Stimulated activated CD4-positive, alpha-beta T cell treated with anti-CD3 and anti-CD28 coated beads, Interleukin-4, amount 100 ng/mL, for 48 hours (primary cell): ENCODE data around the gene FHIT.

Source experiments
- DNase-seq, 2 donors: peaks; one replicate each; pipeline ENCODE4 v3.0.0-alpha.2; 2020; ENCODE audit warnings: low read depth in 2 of 2

The FHIT gene

GRCh38 chr3:59733041-59733809 lies 1518.0 kb downstream of the FHIT start:
- no peak for DNase-seq

DNA sequence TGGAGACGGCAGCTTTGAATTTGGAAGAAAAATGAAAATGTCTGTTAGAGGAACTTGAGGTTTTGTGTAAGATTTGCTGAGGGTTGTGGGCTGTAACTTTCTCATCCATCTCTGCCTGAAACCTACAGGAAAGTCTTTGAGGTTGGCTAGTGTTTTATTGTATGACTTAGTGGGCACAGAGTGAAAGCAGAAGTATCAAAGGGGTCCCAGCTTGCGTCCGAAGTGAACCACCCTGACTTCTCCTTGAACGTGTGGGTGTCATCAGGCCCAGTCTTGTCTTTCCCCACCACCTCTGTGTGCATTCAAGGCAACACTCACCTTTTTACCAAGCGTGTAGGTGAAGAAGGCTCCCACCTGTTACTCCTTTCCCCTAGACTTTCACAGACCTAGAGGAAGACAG lies 1519.3 kb downstream of the FHIT start:
- no peak for DNase-seq

DNA sequence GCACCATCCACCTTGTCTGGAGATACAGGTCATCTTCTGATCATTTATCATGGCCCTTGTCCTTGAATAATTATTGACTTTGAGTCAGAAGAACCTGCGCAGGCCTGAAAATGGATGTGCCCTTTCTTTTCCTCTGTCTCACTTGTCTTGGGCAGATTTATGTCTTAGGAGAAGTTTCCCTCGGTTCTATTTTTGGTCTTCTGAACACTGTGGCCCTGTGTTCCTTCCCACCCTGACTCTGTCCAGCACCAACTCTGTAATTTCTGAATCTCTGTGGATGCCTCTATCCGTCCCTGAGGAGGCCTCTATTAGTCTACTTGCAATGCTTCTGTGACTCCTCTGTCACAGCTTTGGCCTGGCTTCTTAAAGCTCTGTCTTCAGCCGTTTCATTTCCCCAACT lies 1520.7 kb downstream of the FHIT start:
- no peak for DNase-seq

GRCh38 chr3:59728587-59728908 lies 1522.7 kb downstream of the FHIT start:
- no peak for DNase-seq

DNA sequence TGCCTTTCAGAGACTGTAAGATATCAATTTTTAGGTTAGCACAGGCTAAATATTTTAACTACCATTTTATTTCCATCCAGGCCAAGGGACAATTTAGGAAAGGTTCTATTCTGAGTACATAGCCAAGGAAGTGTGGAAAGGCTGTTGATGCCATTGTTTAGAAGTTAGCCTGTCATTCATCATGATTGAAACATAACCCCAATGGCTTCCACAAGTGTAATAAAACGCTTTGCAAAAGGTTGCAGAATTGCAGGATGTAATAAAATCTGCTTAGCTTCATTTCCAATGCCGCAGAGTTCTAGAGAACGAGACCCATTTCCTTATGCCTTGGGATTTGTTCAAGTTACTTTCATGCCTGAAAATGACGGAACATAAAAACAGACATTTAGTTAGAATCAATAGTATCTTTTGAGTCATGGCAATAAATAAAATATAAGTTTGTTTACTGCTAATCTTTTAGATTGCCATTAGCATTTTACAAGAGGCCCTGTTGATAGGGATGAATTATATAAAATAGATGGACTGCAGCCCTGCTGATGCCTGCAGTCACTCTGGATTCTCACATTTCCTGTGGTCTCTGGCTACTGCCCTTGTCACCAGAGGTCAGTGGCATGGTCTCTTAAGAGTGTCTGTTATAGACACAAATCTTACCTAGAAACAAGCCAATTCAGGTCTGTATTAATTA lies 1523.2 kb downstream of the FHIT start:
- DNase-seq = no peak

DNA sequence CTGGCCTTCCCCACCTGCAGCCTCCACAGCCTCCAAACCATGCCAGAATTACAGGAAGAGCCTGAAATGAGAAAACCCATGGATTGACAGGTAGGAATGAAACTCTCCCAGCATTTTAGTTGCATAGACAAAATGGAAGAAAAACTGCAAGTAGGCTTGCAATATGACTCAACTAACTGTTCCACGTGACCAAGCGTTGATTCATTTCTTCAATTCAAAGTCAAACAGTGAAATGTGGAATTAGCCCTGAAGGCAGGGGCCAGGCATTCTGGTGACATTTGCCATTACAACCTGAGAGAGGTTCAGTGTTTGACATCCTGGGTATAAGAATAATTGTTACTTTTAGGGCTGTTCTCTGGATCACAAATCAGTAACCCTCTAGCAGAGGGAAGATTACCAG lies 1525.0 kb downstream of the FHIT start:
- no peak for DNase-seq

- DNase-seq = no peak
Observed at GRCh38 chr3:59717679-59718205, 1533.5 kb downstream of the FHIT start.

GRCh38 chr3:59714066-59714465 lies 1537.2 kb downstream of the FHIT start:
- no peak for DNase-seq

- DNase-seq = no peak
Observed at GRCh38 chr3:59710554-59710953, 1540.7 kb downstream of the FHIT start.

- no peak for DNase-seq
Observed at GRCh38 chr3:59709702-59710553, 1541.3 kb downstream of the FHIT start.

GRCh38 chr3:59708202-59708601 lies 1543.0 kb downstream of the FHIT start:
- DNase-seq = no peak

DNA sequence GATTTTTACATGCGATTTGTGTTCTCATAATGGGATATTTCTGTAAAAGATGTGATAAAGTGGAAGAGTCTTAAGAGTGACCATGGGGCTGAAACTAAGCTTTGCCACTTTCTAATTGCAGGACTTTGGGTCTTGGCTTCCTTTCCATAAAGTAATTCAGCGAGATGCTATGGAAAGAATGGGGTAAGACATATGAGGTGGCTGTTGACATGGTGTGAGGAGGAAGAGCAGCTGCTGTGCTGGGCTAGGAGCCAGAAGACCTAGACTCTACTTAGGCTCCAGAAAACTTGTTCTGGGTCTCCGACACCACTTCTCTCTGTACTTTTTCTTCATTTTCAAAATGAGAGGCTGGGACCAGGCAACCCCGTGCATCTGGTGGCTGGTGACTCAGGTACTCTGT lies 1547.0 kb downstream of the FHIT start:
- DNase-seq = no peak

GRCh38 chr3:59699648-59700320 lies 1551.5 kb downstream of the FHIT start:
- no peak for DNase-seq
